Right lobe of liver (tissue), 4 donors: Measurements from ENCODE around the gene MAPKAP1.

ENCODE experiments used
- CTCF ChIP-seq, 4 donors: fragments of 200-600 bp in 3 of 4; fragments of 450-650 bp in 1 of 4; IDR thresholded peaks; one replicate each; pipeline versions ENCODE4 v1.5.1 to v1.8.0; 2016 to 2022; ENCODE audit warnings: antibody characterized with exemption in 4 of 4, mild to moderate bottlenecking in 2 of 4
- POLR2A ChIP-seq: fragments of 450-650 bp; IDR thresholded peaks from one replicate; pipeline ENCODE4 v1.6.1; 2017; ENCODE audit warnings: antibody characterized with exemption, mild to moderate bottlenecking
- donor health status: DM: no; HTN: no; CAD: no.
- donor health status: DM: no; HTN: no; CAD: no.
- donor health status: DM: no; HTN: yes; CAD: no.

- no peak for TF ChIP-seq CTCF (IDR thresholded peaks at IDR 0.05)
- TF ChIP-seq POLR2A, result no peak
Measured at GRCh38 chr9:125493881-125494652, 212.9 kb downstream of the MAPKAP1 start.
